Liver (tissue), 3 donors: ENCODE measurements around the gene C16orf74.

Experiments used
- ATF3 ChIP-seq: IDR thresholded peaks from 2 replicates; pipeline ENCODE4 v1.6.1; 2016; ENCODE audit warnings: antibody characterized with exemption
- CTCF ChIP-seq: fragments of 150-350 bp; IDR thresholded peaks from 2 replicates; pipeline ENCODE4 v1.5.1; 2017; ENCODE audit warnings: improper control_type of control experiment, low read depth, low read length; ENCODE audit not compliant: missing input control
- EGR1 ChIP-seq, 2 donors: IDR thresholded peaks; 2 replicates each; pipeline ENCODE4 v1.6.1; 2016 to 2018; ENCODE audit warnings: antibody characterized with exemption in 2 of 2, low read depth in 2 of 2
- HNF4A ChIP-seq, 2 donors: conservative IDR thresholded peaks; 2 replicates each; pipeline ENCODE4 v1.6.1; 2016; ENCODE audit warnings: antibody characterized with exemption in 2 of 2, mild to moderate bottlenecking in 2 of 2
- HNF4G ChIP-seq: IDR thresholded peaks from 2 replicates; pipeline ENCODE4 v1.6.1; 2016; ENCODE audit warnings: antibody characterized with exemption
- RAD21 ChIP-seq, 2 donors: IDR thresholded peaks; 2 replicates each; pipeline ENCODE4 v1.6.1; 2016; ENCODE audit warnings: antibody characterized with exemption in 2 of 2, mild to moderate bottlenecking in 2 of 2
- SP1 ChIP-seq: IDR thresholded peaks from 2 replicates; pipeline ENCODE4 v1.6.1; 2018; ENCODE audit warnings: antibody characterized with exemption, mild to moderate bottlenecking
- YY1 ChIP-seq: IDR thresholded peaks from 2 replicates; pipeline ENCODE4 v1.6.1; 2016; ENCODE audit warnings: antibody characterized with exemption, mild to moderate bottlenecking
- TF ChIP-seq, protein P1 (sequence below): IDR thresholded peaks from 2 replicates; pipeline ENCODE4 v1.6.1; 2016; ENCODE audit warnings: antibody characterized with exemption, mild to moderate bottlenecking
- TF ChIP-seq, protein P2 (sequence below): IDR thresholded peaks from 2 replicates; pipeline ENCODE4 v1.6.1; 2016; ENCODE audit warnings: antibody characterized with exemption
- donor health status: healthy.
- donor health status: healthy.

GRCh38 chr16:85774136-85774535, 23.2 kb upstream of the C16orf74 start:
- no peak for TF ChIP-seq CTCF
- no peak for TF ChIP-seq RAD21 (IDR thresholded peaks at IDR 0.05)
- TF ChIP-seq YY1: no peak
- TF ChIP-seq HNF4G: no peak
- no peak for TF ChIP-seq HNF4A (conservative IDR thresholded peaks at IDR 0.05)
- TF ChIP-seq SP1: no peak
- TF ChIP-seq, protein P1, sequence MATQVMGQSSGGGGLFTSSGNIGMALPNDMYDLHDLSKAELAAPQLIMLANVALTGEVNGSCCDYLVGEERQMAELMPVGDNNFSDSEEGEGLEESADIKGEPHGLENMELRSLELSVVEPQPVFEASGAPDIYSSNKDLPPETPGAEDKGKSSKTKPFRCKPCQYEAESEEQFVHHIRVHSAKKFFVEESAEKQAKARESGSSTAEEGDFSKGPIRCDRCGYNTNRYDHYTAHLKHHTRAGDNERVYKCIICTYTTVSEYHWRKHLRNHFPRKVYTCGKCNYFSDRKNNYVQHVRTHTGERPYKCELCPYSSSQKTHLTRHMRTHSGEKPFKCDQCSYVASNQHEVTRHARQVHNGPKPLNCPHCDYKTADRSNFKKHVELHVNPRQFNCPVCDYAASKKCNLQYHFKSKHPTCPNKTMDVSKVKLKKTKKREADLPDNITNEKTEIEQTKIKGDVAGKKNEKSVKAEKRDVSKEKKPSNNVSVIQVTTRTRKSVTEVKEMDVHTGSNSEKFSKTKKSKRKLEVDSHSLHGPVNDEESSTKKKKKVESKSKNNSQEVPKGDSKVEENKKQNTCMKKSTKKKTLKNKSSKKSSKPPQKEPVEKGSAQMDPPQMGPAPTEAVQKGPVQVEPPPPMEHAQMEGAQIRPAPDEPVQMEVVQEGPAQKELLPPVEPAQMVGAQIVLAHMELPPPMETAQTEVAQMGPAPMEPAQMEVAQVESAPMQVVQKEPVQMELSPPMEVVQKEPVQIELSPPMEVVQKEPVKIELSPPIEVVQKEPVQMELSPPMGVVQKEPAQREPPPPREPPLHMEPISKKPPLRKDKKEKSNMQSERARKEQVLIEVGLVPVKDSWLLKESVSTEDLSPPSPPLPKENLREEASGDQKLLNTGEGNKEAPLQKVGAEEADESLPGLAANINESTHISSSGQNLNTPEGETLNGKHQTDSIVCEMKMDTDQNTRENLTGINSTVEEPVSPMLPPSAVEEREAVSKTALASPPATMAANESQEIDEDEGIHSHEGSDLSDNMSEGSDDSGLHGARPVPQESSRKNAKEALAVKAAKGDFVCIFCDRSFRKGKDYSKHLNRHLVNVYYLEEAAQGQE: no peak
- no peak for TF ChIP-seq EGR1 (IDR thresholded peaks at IDR 0.05; ENCODE audit: low read depth in 2 of 2)
- no peak for TF ChIP-seq ATF3
- TF ChIP-seq, protein P2, sequence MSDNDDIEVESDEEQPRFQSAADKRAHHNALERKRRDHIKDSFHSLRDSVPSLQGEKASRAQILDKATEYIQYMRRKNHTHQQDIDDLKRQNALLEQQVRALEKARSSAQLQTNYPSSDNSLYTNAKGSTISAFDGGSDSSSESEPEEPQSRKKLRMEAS: no peak
